A549 (cell line): ENCODE measurements around the gene SLC2A2. TPM values are rescaled to one million over a fixed set of nuclear protein-coding genes. Genes with fewer than 3 reads are reported as not detected.

Experiments used
- ATAC-seq, 2 experiments: fragments of 200-7000 bp in 1 of 2; fragments of >200 bp in 1 of 2; cut with Nextera tagmentation in 1 of 2; cut with Tn5 transposase in 1 of 2; 3 replicates each; pipeline versions ENCODE4 v1.8.0 to v1.9.1; 2018 to 2020; ENCODE audit warnings: mild to moderate bottlenecking in 1 of 2, moderate library complexity in 1 of 2
- CTCF ChIA-PET: fragments of 300-600 bp; sonication (Branson Sonifier 250); formaldehyde crosslinking; extraction: SDS; loops from one replicate; lab custom pipeline; 2021; ENCODE audit warnings: antibody characterized with exemption, inconsistent platforms; lab: Yijun Ruan, JAX
- POLR2A ChIA-PET: fragments of 350-600 bp; formaldehyde crosslinking; extraction: SDS; loops from one replicate; lab custom pipeline; 2021; ENCODE audit warnings: antibody characterized with exemption, inconsistent platforms; lab: Yijun Ruan, JAX
- DNase-seq, 2 experiments: peaks; one replicate each; pipeline versions ENCODE4 v3.0.0 to v3.0.0-alpha.2; 2011 to 2016; ENCODE audit warnings: low read depth in 1 of 2, low spot score in 1 of 2
- FAIRE-seq: peaks from 2 replicates; lab custom pipeline; 2011; peaks lifted over from hg19 to GRCh38; lab: Jason Lieb, UNC
- H3K27ac ChIP-seq, 2 experiments: fragments of >200 bp; sonication (Bioruptor Twin); formaldehyde crosslinking; 3 replicates each; pipeline ENCODE4 v1.5.1; 2016 to 2017
- H3K4me1 ChIP-seq: fragments of >200 bp; sonication (Bioruptor Twin); formaldehyde crosslinking; 3 replicates; pipeline ENCODE4 v1.6.1; 2016
- H3K4me2 ChIP-seq: fragments of >200 bp; sonication (Bioruptor Twin); formaldehyde crosslinking; 3 replicates; pipeline ENCODE4 v1.6.1; 2016
- H3K4me3 ChIP-seq: fragments of >200 bp; sonication (Bioruptor Twin); formaldehyde crosslinking; 3 replicates; pipeline ENCODE4 v1.5.1; 2016
- H3K9me3 ChIP-seq: fragments of >200 bp; sonication (Bioruptor Twin); formaldehyde crosslinking; 3 replicates; pipeline ENCODE4 v1.6.1; 2016
- BCL3 ChIP-seq: fragments of >200 bp; sonication (Bioruptor Twin); formaldehyde crosslinking; IDR thresholded peaks from 3 replicates; pipeline ENCODE4 v1.6.1; 2016
- BHLHE40 ChIP-seq: IDR thresholded peaks from 2 replicates; pipeline ENCODE4 v1.6.1; 2012; ENCODE audit warnings: low read depth, low read length, inconsistent platforms
- CBX2 ChIP-seq: fragments of 200-600 bp; sonication (generic); IDR thresholded peaks from 2 replicates; pipeline ENCODE4 v1.6.1; 2016; ENCODE audit warnings: low read depth, mild to moderate bottlenecking, borderline replicate concordance
- CBX8 ChIP-seq: fragments of 200-600 bp; sonication (generic); IDR thresholded peaks from 2 replicates; pipeline ENCODE4 v1.6.1; 2016
- CHD2 ChIP-seq: fragments of 150-350 bp; IDR thresholded peaks from 2 replicates; pipeline ENCODE4 v1.6.1; 2014; ENCODE audit warnings: low read length; ENCODE audit not compliant: partially characterized antibody
- CTCF ChIP-seq: fragments of >200 bp; sonication (Bioruptor Twin); formaldehyde crosslinking; IDR thresholded peaks from 3 replicates; pipeline ENCODE4 v1.5.1; 2016
- E2F6 ChIP-seq: IDR thresholded peaks from 2 replicates; pipeline ENCODE4 v1.6.1; 2012; ENCODE audit warnings: low read depth, borderline replicate concordance
- EHMT2 ChIP-seq: fragments of 200-600 bp; sonication (generic); IDR thresholded peaks from 2 replicates; pipeline ENCODE4 v1.6.1; 2016; ENCODE audit warnings: antibody characterized with exemption, low read depth, mild to moderate bottlenecking, moderate library complexity
- EP300 ChIP-seq, 2 experiments: fragments of >200 bp; sonication (Bioruptor Twin); formaldehyde crosslinking; IDR thresholded peaks; 2 replicates in 1 of 2; 3 replicates in 1 of 2; pipeline ENCODE4 v1.6.1; 2016 to 2017
- FOSB ChIP-seq: fragments of 250-450 bp; sonication (Bioruptor Pico); IDR thresholded peaks from 2 replicates; pipeline ENCODE4 v1.5.0; 2020; ENCODE audit warnings: mild to moderate bottlenecking, moderate library complexity
- FOSL2 ChIP-seq, 2 experiments: fragments of 450-650 bp in 1 of 2; fragments of >200 bp in 1 of 2; sonication (Bioruptor Twin) in 1 of 2; formaldehyde crosslinking; IDR thresholded peaks; 2 replicates each; pipeline versions ENCODE4 v1.5.0 to v1.6.1; 2016 to 2020; ENCODE audit warnings: mild to moderate bottlenecking in 1 of 2, moderate library complexity in 1 of 2
- GATA3 ChIP-seq: IDR thresholded peaks from 2 replicates; pipeline ENCODE4 v1.6.1; 2012; ENCODE audit warnings: borderline replicate concordance
- HEYL ChIP-seq: fragments of 250-450 bp; sonication (Bioruptor Pico); IDR thresholded peaks from 2 replicates; pipeline ENCODE4 v1.8.0; 2021; ENCODE audit warnings: mild to moderate bottlenecking, moderate library complexity
- HMGXB4 ChIP-seq: fragments of 250-450 bp; sonication (Bioruptor Pico); IDR thresholded peaks from 2 replicates; pipeline ENCODE4 v1.5.0; 2021; ENCODE audit warnings: mild to moderate bottlenecking, moderate library complexity, borderline replicate concordance
- HOXA7 ChIP-seq: fragments of 250-450 bp; sonication (Bioruptor Pico); IDR thresholded peaks from 2 replicates; pipeline ENCODE4 v1.5.0; 2020; ENCODE audit warnings: mild to moderate bottlenecking, moderate library complexity
- HOXB13 ChIP-seq: fragments of 250-450 bp; sonication (Bioruptor Pico); IDR thresholded peaks from 2 replicates; pipeline ENCODE4 v1.5.0; 2020; ENCODE audit warnings: low read depth, mild to moderate bottlenecking, moderate library complexity
- HOXB5 ChIP-seq: fragments of 250-450 bp; sonication (Bioruptor Pico); IDR thresholded peaks from 2 replicates; pipeline ENCODE4 v1.5.0; 2020; ENCODE audit warnings: mild to moderate bottlenecking, moderate library complexity
- JUN ChIP-seq, 2 experiments: fragments of >200 bp; sonication (Bioruptor Twin); formaldehyde crosslinking; IDR thresholded peaks; 2 replicates in 1 of 2; 3 replicates in 1 of 2; pipeline ENCODE4 v1.6.1; 2016 to 2017
- JUNB ChIP-seq: fragments of >200 bp; sonication (Bioruptor Twin); formaldehyde crosslinking; IDR thresholded peaks from 2 replicates; pipeline ENCODE4 v1.6.1; 2016
- KDM1A ChIP-seq: fragments of 200-600 bp; sonication (generic); IDR thresholded peaks from 2 replicates; pipeline ENCODE4 v1.6.1; 2016; ENCODE audit warnings: low read depth, mild to moderate bottlenecking
- KDM5A ChIP-seq: fragments of 200-600 bp; sonication (generic); IDR thresholded peaks from 2 replicates; pipeline ENCODE4 v1.6.1; 2016; ENCODE audit warnings: antibody characterized with exemption, mild to moderate bottlenecking
- MAFK ChIP-seq: fragments of 450-650 bp; IDR thresholded peaks from 2 replicates; pipeline ENCODE4 v1.6.1; 2014; ENCODE audit not compliant: partially characterized antibody
- MAZ ChIP-seq: fragments of 150-350 bp; IDR thresholded peaks from 2 replicates; pipeline ENCODE4 v1.6.1; 2014; ENCODE audit warnings: antibody characterized with exemption, low read depth, low read length, borderline replicate concordance
- NFE2L2 ChIP-seq: fragments of 150-350 bp; conservative IDR thresholded peaks from 2 replicates; pipeline ENCODE4 v1.6.1; 2014; ENCODE audit warnings: low read length
- NPAS2 ChIP-seq: fragments of 250-450 bp; sonication (Bioruptor Pico); IDR thresholded peaks from 2 replicates; pipeline ENCODE4 v1.8.0; 2022; ENCODE audit warnings: mild to moderate bottlenecking, moderate library complexity, borderline replicate concordance
- PBX3 ChIP-seq: IDR thresholded peaks from 2 replicates; pipeline ENCODE4 v1.6.1; 2012
- RARB ChIP-seq: fragments of 250-450 bp; sonication (Bioruptor Pico); IDR thresholded peaks from 2 replicates; pipeline ENCODE4 v1.8.0; 2021; ENCODE audit warnings: mild to moderate bottlenecking, moderate library complexity
- REST ChIP-seq: fragments of 200-600 bp; sonication (generic); IDR thresholded peaks from 2 replicates; pipeline ENCODE4 v1.6.1; 2016; ENCODE audit warnings: antibody characterized with exemption, mild to moderate bottlenecking, moderate library complexity
- ZC3H11A ChIP-seq: fragments of 450-650 bp; IDR thresholded peaks from 2 replicates; pipeline ENCODE4 v1.6.1; 2014; ENCODE audit warnings: antibody characterized with exemption, mild to moderate bottlenecking
- ZNF302 ChIP-seq: fragments of 250-450 bp; sonication (Bioruptor Pico); IDR thresholded peaks from 2 replicates; pipeline ENCODE4 v1.9.0; 2021; ENCODE audit warnings: inconsistent platforms, mild to moderate bottlenecking, moderate library complexity
- WGBS: methylation state at CpG from one replicate; pipeline ENCODE4 v1.1.6; 2017; ENCODE audit errors: missing lambda C conversion rate; 5-methylcytosine and 5-hydroxymethylcytosine counted together
- polyA plus RNA-seq, 4 experiments: library from polyadenylated mRNA; depleted of rRNA in 3 of 4; stranded (reverse); fragments of >200 nt; fragmentation: RNase III in 1 of 4; extraction: RNeasy Plus Mini Kit Qiagen cat#74134 plus additional on column Dnase treatment in 1 of 4; gene quantifications; 2 replicates in 3 of 4; 3 replicates in 1 of 4; pipeline ENCODE4 v1.2.3, GENCODE V29; 2011 to 2017

SLC2A2 gene
- polyA plus RNA-seq, 2 of the 4 experiments (the other 2 are of a cell fraction), result not detected

GRCh38 chr3:170977949-170978745, 48.4 kb downstream of the SLC2A2 start:
- ATAC-seq, result peak; percentile 81 to 85
- ChIA-PET CTCF (interaction anchor here (0.6 to 0.9 kb wide), 2 partner anchors 10 to 17 kb away, joined by 3 read pairs; no protein-coding TSS in a partner anchor), POLR2A (no interaction called here)
- H3K27ac ChIP-seq, result peak overlapping the region; percentile 72 to 78
- peak; percentile 46 to 48 for DNase-seq
- WGBS, result 1% methylated on average over 11 of the region's 11 CpGs
- FAIRE-seq, result no peak
- H3K4me2 ChIP-seq, result peak overlapping the region; percentile 85
- peaks cover 23% of the 10 kb centered on the region for H3K4me1 ChIP-seq
- H3K4me3 ChIP-seq, result peak overlapping the region; percentile 26
- H3K9me3 ChIP-seq, result no peaks in the 10 kb centered on the region
- TF ChIP-seq ZNF302 (CRISPR knock-in tag) (no peak), REST (no peak), CBX8 (no peak), NFE2L2 (no peak), PBX3 (no peak), GATA3 (peak; percentile 34; the same call in 1 of the 2 replicates), FOSL2 (IDR thresholded peaks at IDR 0.05) (peak; percentile 67), FOSL2 (CRISPR knock-in tag; IDR thresholded peaks at IDR 0.05) (peak; percentile 55), KDM5A (no peak), JUN (IDR thresholded peaks at IDR 0.05) (peak in 1 of 2 experiments; percentile 32; a peak in 1 of 5 replicates), CBX2 (no peak), FOSB (CRISPR knock-in tag) (no peak), HOXB5 (CRISPR knock-in tag) (no peak), HOXA7 (CRISPR knock-in tag) (no peak), MAZ (no peak), CTCF (no peak), HMGXB4 (CRISPR knock-in tag) (no peak), KDM1A (no peak), EHMT2 (no peak), JUNB (peak; percentile 65), NPAS2 (no peak), HEYL (CRISPR knock-in tag) (no peak), EP300 (IDR thresholded peaks at IDR 0.05) (peak; percentile 45 to 48; a peak in 2 of 5 replicates), BHLHE40 (no peak), ZC3H11A (no peak), BCL3 (no peak), E2F6 (no peak), MAFK (peak; percentile 25), CHD2 (no peak), HOXB13 (no peak), RARB (CRISPR knock-in tag) (no peak)
